PC-3 (cell line): ENCODE results near the gene KDSR. TPM values are rescaled to one million over a fixed set of nuclear protein-coding genes. Genes with fewer than 3 reads are reported as not detected.

Experiments used
- ATAC-seq: fragments of 200-7000 bp; cut with Tn5 transposase; 2 replicates; pipeline ENCODE4 v1.9.1; 2020; ENCODE audit warnings: mild to moderate bottlenecking, moderate library complexity
- BruUV-seq: library from RNA; stranded (reverse); fragments of 400-500 nt; replicated peaks from 2 replicates; lab custom pipeline; 2021; lab: Mats Ljungman, UMichigan
- CTCF ChIA-PET: fragments of 300-600 bp; sonication (Branson Sonifier 250); formaldehyde crosslinking; loops from one replicate; lab custom pipeline; 2022; ENCODE audit warnings: antibody characterized with exemption; lab: Charles Lee
- POLR2A ChIA-PET: fragments of 300-600 bp; sonication (Branson Sonifier 250); formaldehyde crosslinking; loops from one replicate; lab custom pipeline; 2022; ENCODE audit warnings: antibody characterized with exemption; ENCODE audit not compliant: unreplicated experiment; lab: Charles Lee
- DNase-seq: peaks from one replicate; pipeline ENCODE4 v3.0.0-alpha.2; 2015
- H2AFZ ChIP-seq: fragments of 300-600 bp; sonication (generic); 2 replicates; pipeline ENCODE4 v1.6.0; 2016; ENCODE audit warnings: antibody characterized with exemption, low read length
- H3F3A ChIP-seq: fragments of 300-600 bp; sonication (generic); one replicate; pipeline ENCODE4 v1.6.0; 2017; ENCODE audit warnings: antibody characterized with exemption, low read length, control low read depth, mild to moderate bottlenecking; ENCODE audit not compliant: unreplicated experiment
- H3K27ac ChIP-seq: fragments of 300-600 bp; sonication (generic); 2 replicates; pipeline ENCODE4 v1.5.1; 2016; ENCODE audit warnings: mild to moderate bottlenecking, low read length
- H3K27me3 ChIP-seq: fragments of 300-600 bp; sonication (generic); 2 replicates; pipeline ENCODE4 v1.6.1; 2016; ENCODE audit warnings: low read length, mixed read lengths
- H3K36me3 ChIP-seq: fragments of 300-600 bp; sonication (generic); 2 replicates; pipeline ENCODE4 v1.6.1; 2016; ENCODE audit warnings: low read depth, mixed run types, low read length, mixed read lengths
- H3K4me1 ChIP-seq: fragments of 300-600 bp; sonication (generic); 2 replicates; pipeline ENCODE4 v1.5.1; 2016; ENCODE audit warnings: low read length; ENCODE audit not compliant: insufficient read depth
- H3K4me2 ChIP-seq: fragments of 300-600 bp; sonication (generic); 2 replicates; pipeline ENCODE4 v1.6.0; 2016; ENCODE audit warnings: low read length
- H3K4me3 ChIP-seq: fragments of 300-600 bp; sonication (generic); 2 replicates; pipeline ENCODE4 v1.5.1; 2016; ENCODE audit warnings: mild to moderate bottlenecking, low read length, mixed read lengths
- H3K79me2 ChIP-seq: fragments of 300-600 bp; sonication (generic); 2 replicates; pipeline ENCODE4 v1.6.1; 2017; ENCODE audit warnings: low read length, mixed read lengths
- H3K9ac ChIP-seq: fragments of 300-600 bp; sonication (generic); 2 replicates; pipeline ENCODE4 v1.6.0; 2016; ENCODE audit warnings: mild to moderate bottlenecking, low read length
- H3K9me2 ChIP-seq: fragments of 300-600 bp; sonication (generic); replicated peaks from 2 replicates; pipeline ENCODE4 v1.6.1; 2016; ENCODE audit warnings: mixed run types, low read length, mixed read lengths
- H3K9me3 ChIP-seq: fragments of 300-600 bp; sonication (generic); 2 replicates; pipeline ENCODE4 v1.6.1; 2016; ENCODE audit warnings: low read length, mixed read lengths
- H4K20me1 ChIP-seq: fragments of 300-600 bp; sonication (generic); 2 replicates; pipeline ENCODE4 v1.6.1; 2016; ENCODE audit warnings: low read length, mixed read lengths
- CTCF ChIP-seq: fragments of 300-600 bp; sonication (generic); conservative IDR thresholded peaks from 2 replicates; pipeline ENCODE4 v1.5.1; 2017; ENCODE audit warnings: antibody characterized with exemption, low read depth, mild to moderate bottlenecking, low read length
- EZH2 ChIP-seq: fragments of 300-600 bp; sonication (generic); IDR thresholded peaks from one replicate; pipeline ENCODE4 v1.6.1; 2017; ENCODE audit warnings: antibody characterized with exemption, mild to moderate bottlenecking, low read length; ENCODE audit not compliant: unreplicated experiment
- EZH2phosphoT487 ChIP-seq: fragments of 300-600 bp; sonication (generic); IDR thresholded peaks from 2 replicates; pipeline ENCODE4 v1.6.1; 2018; ENCODE audit warnings: mild to moderate bottlenecking, antibody characterized with exemption, low read length, borderline replicate concordance
- intact Hi-C: fragments of 100-400 bp; cut with micrococcal nuclease; formaldehyde crosslinking; loops from 2 replicates; pipeline ENCODE4 v1.9.0; 2023
- total RNA-seq: library from RNA; depleted of rRNA; stranded (reverse); fragments of >200 nt; gene quantifications from 2 replicates; pipeline ENCODE4 v1.2.3, GENCODE V29; 2014

KDSR gene
- total RNA-seq, 1 experiment from 2014 or later = 16.1 TPM

GRCh38 chr18:63284173-63284799 lies 82.7 kb downstream of the KDSR start:
- ChIA-PET POLR2A (no interaction called here), CTCF (no interaction called here)
- Histone ChIP-seq H3K9me2 (no peaks in the 10 kb centered on the region), H3K4me1 (no peaks in the 10 kb centered on the region), H4K20me1 (no peaks in the 10 kb centered on the region), H3K4me2 (no peak overlapping the region), H3K27ac (no peak overlapping the region), H2AFZ (no peak overlapping the region), H3K79me2 (no peaks in the 10 kb centered on the region), H3K9ac (no peak overlapping the region), H3K36me3 (no peaks in the 10 kb centered on the region), H3K4me3 (no peak overlapping the region), H3F3A (no peaks in the 10 kb centered on the region), H3K27me3 (peaks cover 28% of the 10 kb centered on the region; the same call in 1 of the 2 replicates), H3K9me3 (no peaks in the 10 kb centered on the region)
- ATAC-seq (no peak), DNase-seq (no peak)
- intact Hi-C loops = no loop called here
- TF ChIP-seq EZH2phosphoT487 (no peak), CTCF (no peak), EZH2 (no peak)
- BruUV-seq = no TSS peak

GRCh38 chr18:63283305-63284094 lies 83.5 kb downstream of the KDSR start:
- TF ChIP-seq EZH2phosphoT487 (no peak), EZH2 (no peak), CTCF (no peak)
- Histone ChIP-seq H3K9me3 (no peaks in the 10 kb centered on the region), H2AFZ (no peak overlapping the region), H3K27ac (no peak overlapping the region), H3K9me2 (no peaks in the 10 kb centered on the region), H3K27me3 (peaks cover 28% of the 10 kb centered on the region; the same call in 1 of the 2 replicates), H3K4me2 (no peak overlapping the region), H4K20me1 (no peaks in the 10 kb centered on the region), H3K79me2 (no peaks in the 10 kb centered on the region), H3K9ac (no peak overlapping the region), H3F3A (no peaks in the 10 kb centered on the region), H3K4me3 (no peak overlapping the region), H3K36me3 (no peaks in the 10 kb centered on the region), H3K4me1 (no peaks in the 10 kb centered on the region)
- DNase-seq (no peak), ATAC-seq (no peak)
- BruUV-seq = no TSS peak
- CTCF ChIA-PET = no interaction called here
- intact Hi-C loops = no loop called here
- POLR2A ChIA-PET = no interaction called here

- ChIA-PET CTCF (no interaction called here), POLR2A (no interaction called here)
- no peak for ATAC-seq
These were observed 84.2 kb downstream of the KDSR start for GRCh38 chr18:63282793-63283192.

More at GRCh38 chr18:63282793-63283192, 84.2 kb downstream of the KDSR start:
- H4K20me1 ChIP-seq = no peaks in the 10 kb centered on the region
- no peak for DNase-seq
- H3K79me2 ChIP-seq = no peaks in the 10 kb centered on the region
- H3K9ac ChIP-seq = no peak overlapping the region
- H3K36me3 ChIP-seq = no peaks in the 10 kb centered on the region
- H3K27me3 ChIP-seq = peaks cover 28% of the 10 kb centered on the region; the same call in 1 of the 2 replicates
- no peak overlapping the region for H3K4me3 ChIP-seq
- H3K9me2 ChIP-seq = no peaks in the 10 kb centered on the region
- no peak overlapping the region for H3K4me2 ChIP-seq
- no peaks in the 10 kb centered on the region for H3K4me1 ChIP-seq
- no peaks in the 10 kb centered on the region for H3K9me3 ChIP-seq
- H3F3A ChIP-seq = no peaks in the 10 kb centered on the region
- no peak overlapping the region for H3K27ac ChIP-seq
- BruUV-seq = no TSS peak
- H2AFZ ChIP-seq = no peak overlapping the region
- TF ChIP-seq CTCF (no peak), EZH2 (no peak), EZH2phosphoT487 (no peak)
- intact Hi-C loops = no loop called here
